NCI-H2029 (cell line): ENCODE measurements around the gene ADCK1.
"Not testable (repeated sequence)": the region's sequence is repeated elsewhere in the genome, so short reads cannot be mapped to it uniquely, and the experiment has no call there.

Source experiments
- DNase-seq: peaks from one replicate; lab custom pipeline; 2025; lab: John Stamatoyannopoulos, UW

Gene ADCK1

DNA sequence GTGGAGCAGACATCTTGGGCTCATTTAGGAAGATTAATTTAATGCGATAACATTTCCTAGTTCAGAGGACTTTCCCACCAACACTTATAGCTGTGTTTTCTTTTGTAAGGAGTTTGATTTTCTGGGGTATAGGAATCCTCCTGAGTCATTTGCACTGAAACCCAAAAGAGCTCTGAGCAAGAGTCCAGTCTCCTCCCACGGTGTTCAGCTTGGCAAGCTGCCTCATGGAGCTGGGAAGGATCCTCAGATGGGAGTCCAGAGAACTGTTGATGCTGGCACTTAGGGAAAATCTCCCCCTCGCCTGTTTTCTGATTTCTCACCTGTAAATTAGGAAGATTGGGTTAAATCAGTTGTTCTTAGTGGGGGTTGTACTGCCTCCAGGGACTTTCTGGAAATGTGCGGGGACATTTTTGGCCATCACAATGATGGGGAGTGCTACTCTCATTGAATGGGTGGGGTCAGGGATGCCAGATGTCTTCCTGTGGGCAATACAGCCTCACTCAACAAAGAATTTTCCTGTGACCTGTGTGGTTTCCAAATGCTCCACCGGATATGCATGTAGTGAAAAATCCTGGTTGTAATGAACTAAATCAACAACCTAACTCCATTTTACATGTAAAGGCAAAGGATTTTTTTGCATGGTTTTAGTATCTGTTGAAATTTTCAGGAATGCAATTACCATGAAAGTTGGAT is 150.6 kb downstream of the ADCK1 start:
- no peak for DNase-seq

DNA sequence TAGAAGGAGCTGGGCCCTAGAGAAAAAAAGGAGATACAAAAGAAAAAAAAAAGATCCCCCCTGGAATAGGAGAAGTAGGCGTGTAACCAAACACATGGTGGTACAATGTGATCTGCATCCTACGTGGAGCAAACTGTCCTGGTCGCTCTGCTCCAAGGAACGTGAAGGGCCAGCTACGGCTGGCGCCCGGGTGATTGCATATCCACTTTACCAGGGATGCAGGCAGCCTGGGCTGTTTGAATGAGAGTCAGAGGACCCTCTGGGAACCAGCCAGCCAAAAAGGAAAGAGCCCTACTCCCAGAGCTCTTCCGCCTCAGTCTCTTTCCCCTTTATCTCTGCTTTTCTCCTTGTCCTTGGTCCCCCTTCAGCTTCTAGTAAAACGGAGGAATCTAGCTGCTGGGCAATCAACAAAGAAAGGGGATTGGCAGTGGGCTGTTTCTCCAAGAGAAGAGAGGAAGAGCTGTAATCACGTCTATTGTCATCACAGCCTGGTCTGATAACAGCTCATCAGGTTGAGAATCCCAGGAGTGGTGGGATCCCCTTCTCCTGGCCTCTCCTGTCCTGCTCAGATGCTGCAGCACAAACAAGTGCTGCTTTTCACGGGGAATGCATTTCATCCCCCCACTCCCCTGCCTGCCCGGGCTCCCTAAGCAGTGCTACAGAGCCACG is 156.0 kb downstream of the ADCK1 start:
- DNase-seq = no peak

DNA sequence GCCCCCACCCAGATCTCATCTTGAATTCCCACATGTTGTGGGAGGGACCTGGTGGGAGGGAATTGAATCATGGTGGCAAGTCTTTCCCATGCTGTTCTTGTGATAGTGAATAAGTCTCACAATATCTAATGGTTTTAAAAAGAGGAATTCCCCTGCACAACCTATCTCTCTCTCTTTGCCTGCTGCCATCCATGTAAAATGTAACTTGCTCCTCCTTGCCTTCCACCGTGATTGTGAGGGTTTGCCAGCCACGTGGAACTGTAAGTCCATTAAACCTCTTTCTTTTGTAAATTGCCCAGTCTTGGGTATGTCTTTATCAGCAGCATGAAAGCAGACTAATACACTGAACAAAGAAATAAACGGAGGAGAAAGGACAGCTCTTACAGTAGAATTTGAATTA is 159.8 kb downstream of the ADCK1 start:
- not testable (repeated sequence) for DNase-seq

DNA sequence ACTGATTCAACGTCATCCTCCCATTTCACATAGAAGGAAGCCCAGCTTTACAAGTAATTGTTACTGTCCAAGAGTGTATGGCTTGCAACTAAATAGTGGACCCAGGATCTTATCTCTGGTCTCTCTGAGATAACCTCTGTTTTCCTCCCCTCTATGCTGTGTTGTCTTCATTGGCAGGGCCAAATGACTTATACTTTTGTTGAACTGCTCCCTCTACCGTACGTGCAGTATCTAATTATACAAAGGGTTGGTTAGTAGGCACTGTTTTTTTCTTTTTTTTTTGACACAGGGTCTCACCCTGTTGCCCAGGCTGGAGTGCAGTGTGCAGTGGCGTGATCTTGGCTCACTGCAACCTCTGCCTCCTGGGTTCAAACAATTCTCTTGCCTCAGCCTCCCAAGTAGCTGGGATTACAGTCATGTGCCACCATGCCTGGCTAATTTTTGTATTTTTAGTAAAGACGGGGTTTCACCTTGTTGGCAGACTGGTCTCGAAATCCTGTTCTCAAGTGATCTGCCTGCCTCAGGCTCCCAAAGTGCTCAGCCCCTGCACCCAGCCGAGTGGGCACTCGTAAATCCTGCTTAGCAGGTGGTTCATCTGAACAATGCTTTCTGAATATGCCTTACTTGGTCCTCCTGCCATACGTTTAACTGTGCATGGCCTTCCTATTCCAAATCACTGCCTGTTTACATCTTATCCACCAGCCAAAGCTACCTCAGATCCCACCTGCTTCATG is 162.1 kb downstream of the ADCK1 start:
- DNase-seq = no peak

DNA sequence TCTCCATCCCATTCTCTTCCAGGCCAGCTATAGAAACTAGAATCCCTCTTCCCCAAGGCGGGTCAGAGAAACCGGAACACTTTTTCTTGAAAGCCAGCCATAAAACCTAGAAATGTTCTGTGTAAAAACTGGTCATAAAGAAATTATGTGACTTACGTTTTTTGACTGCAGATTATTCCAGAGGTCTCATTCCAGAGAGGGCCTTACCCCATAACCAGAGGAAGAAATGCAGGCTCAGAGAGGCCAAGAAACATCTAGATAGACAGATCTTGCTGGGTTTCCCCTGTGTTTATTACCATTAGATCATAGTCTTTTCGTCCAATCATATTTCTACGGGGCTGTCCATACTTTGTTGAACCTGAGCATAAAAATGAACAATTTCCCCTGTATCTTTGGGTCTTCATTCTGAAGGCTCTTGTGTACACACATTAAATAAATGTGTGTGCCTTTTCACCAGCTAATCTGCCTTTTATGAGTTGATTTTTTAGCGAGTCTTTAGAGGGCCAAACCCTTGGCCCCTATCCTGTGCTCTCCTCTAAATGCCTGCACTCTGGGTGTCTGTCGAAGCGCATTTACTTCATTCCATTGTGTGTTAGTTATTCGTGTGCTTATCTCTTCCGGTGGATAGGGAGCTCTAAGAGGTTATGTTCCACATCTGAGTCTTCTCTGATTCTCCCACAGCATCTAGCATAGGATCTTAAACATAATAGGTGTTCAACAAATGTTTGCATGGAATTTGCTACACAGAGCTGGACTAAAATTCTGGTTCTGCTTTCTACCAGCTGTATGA is 163.0 kb downstream of the ADCK1 start:
- DNase-seq = no peak

DNA sequence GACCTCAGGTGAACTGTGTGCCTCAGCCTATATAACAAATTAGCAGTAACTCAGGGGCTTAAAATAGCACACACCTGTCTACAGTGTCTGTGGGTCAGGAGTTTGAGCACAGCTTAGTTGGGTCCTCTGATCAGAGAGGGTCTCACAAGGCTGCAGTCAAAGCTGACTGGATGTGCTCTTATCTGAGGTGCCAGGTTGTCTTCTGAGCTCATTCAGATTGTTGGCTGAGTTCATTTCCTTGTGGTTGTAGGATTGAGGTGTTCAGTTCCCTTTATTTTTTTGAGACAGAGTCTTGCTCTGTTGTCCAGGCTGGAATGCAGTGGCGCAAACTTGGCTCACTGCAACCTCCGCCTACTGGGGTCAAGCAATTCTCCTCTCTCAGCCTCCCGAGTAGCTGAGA is 164.7 kb downstream of the ADCK1 start:
- no peak for DNase-seq

DNA sequence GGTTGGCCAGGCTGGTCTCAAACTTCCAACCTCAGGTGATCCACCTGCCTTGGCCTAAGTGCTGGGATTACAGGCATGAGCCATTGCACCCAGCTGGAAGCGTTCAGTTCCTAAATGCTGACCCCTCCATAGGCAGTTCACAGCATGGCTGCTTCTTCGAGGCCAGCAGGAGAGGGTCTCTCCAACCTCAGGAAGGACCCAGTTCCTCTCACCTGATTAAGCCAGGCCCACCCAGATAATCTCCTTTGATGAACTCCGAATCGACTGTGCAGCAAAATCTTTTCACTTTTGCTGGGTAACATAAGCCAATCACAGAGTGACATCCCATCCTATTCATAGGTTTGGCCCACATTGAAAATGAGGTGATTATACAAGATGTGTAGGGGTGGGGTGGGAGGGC is 165.1 kb downstream of the ADCK1 start:
- DNase-seq = no peak

DNA sequence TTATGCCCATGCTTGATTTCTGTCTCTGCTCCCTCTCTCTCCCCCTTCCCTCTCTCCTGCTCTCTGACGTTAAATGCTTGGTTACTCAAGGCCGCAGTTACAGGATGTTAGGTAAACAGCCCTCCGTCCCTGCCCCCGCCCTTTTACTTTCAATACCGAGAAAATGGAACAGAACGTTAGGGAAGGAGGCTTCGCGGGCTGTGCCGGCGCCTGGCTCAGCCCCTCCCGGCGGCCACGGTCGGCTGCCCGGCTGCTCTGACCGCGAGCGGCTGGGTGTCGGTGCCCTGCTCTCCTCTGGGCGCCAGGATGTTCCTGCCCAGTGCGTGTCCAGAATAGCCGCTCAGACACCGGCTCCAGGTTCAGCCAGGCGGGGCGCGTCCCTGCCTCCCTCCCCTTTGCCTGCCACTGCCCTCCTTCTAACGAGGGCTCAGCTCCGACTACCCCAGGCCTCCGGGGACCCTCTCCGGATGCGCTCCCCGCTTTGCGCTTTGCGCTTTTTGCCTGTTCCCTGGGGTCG is 166.1 kb downstream of the ADCK1 start:
- peak; percentile 40 for DNase-seq

DNA sequence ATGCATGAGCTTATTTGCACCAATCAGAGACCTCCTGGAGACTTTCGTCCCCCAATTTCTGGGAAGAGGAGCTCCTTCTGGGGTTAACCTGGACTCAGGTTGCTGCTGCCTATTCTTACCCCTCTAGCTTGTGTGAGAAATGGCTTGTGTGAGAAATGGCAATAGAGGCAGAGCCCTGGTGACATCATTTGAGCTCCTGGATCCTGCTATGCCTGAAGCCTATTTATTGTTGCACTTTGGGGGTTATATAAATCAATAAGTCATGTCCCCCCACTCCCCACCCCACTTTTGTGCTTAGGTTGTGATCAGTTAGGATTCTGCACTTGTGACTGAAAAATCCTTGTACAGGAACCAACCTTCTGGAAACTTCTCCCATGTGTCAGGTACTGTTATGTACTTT is 167.2 kb downstream of the ADCK1 start:
- DNase-seq = no peak

DNA sequence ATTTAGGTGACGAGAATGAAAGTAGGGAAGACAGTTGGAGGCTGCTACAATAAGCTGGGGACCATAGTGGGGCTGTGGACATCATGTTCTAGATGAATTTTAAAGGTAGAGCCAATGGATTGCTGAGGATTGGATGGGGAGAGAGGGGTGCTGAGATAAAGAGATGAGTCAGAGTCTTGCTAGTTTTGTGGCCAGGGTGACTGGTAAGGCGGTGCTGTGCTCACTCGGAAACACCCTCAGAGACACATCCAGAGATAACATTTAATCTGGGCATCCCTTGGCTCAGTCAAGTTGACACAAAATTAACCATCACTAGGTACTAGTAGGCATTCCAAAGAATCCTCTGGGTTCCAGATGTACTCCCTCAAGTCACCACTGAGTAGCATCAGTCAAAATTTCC is 170.7 kb downstream of the ADCK1 start:
- no peak for DNase-seq

DNA sequence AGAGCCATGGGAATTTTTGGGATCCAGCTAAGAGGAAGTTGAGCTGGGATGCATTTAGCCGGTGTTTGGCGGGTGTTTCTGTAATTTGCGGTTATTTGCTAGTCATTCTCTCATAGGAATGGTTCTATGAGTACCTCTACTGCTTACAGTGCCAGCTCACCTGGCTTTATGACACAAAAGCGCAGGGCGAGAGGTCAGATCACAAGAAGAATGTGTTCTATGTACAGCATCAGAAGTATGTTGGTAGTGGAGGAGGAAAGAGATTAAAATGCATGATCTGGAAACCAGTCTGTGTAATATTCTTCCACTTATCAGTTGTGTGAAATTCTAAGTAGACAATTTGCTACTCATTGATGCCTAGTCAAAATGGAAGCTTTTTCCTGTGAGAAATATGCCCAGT is 173.3 kb downstream of the ADCK1 start:
- no peak for DNase-seq

DNA sequence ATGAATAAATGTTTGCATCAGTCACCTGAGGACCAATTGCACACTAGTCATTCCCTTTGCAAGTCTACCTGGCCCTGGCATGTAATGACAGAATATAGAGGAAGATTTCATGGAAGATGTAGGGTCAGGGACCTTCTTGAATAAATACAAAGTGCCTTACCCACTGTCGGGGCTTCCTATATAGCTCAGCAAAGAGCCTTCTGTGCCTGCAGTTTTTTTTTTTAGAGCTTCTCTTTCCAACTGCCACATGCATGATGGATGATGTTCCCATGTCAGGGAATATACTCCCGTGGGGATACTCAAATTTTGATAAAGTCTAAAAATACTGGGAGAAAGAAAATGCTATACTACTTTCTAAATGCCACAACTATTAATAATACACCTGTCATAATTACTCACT is 176.7 kb downstream of the ADCK1 start:
- no peak for DNase-seq

DNA sequence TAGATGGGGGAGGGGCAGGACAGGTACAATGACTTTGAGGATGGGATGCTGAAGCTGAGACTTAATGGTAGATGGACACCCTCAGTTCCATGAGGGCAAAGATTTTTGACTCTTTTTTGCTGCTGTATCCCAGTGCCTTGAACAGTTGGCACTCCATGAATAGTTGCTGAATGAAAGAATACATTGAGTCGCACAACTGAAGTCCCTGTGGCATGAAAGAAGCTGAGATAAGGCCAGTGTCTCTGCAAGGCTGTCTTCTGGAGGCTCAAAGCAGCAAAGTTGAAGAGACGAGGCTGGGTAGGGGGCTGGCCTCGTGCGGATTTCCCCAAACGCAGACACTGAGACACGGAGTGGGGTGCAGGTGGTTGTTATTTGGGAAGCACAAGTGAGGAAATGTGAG is 179.3 kb downstream of the ADCK1 start:
- DNase-seq = no peak

DNA sequence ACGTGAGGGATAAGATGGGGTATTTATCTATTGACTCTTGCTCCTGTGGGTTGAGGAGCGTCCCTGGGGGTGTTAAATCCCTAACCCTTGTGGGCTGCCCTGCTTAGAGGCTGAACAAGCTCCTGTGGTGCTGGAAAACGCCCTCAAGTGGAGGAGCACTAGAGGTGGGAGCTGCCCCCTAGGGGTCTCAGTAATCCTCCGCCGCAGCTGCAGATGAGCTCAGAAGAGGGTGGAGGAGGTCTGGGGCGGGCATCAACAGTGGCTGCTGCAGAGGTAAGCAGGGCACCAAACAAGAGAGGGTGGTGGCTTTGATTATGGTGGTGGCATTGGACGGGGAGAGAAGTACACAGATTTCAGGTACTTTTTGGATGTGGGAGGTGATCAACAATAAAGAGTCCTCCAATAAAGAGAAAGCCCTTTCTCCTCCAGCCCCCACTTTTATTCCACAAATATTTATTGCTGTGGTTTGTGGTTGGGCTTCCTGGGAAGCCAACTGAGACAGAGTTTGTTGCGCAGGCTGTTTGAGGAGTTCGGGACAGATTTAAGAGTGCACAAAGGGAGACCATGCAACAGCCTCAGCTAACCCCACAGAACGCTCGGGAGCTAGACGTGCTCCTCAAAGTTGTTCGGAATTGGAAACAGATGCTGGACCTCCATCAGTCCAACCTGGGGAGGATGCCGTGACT is 179.9 kb downstream of the ADCK1 start:
- no peak for DNase-seq

DNA sequence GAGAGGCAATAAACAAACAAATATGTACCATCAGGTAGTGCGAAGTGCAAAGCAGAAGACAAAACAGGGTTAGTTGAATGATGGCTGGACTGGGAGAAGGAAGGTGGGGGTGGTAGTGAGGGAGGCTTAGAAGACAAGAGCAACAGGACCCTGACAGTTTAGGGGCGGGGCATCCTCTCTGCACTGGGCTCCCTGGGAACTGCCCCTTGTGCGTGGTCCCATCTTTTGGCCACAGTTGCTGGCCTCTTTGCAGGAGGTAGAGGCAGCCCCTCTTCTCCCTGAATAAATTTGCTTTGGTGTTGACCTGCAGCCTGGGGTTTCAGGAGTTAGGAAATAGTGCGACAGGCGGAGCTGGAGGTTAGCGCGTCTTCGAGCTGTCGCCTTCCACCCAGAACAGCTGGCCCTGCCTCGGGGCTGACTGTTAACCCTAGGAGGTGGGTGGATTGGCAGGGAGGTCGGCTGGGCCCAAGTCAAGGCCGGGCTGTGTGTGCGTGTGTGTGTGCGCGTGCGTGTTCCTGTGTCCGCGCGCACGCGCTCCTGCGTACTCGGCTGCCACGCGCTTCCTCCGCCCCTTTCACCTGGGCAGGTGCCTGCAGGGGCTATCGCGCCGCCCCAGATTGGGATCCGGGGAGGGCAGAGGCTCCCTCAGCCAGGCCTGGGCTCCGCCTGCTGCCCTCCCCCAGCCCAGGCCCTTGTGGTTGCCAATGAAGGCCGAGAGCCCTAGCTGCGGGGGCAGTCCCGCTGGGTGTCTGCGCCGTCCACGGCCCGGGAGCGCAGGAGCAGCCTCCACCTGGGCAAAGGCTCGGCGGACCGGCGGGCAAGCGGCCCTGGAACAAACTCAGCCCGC is 180.8 kb downstream of the ADCK1 start:
- peak; percentile 33 for DNase-seq
